Vagina (tissue), 2 donors: ENCODE measurements around the gene TMEM145.
"Not testable (repeated sequence)": the region's sequence is repeated elsewhere in the genome, so short reads cannot be mapped to it uniquely, and the experiment has no call there.

Source experiments
- POLR2A ChIP-seq, 2 donors: fragments of 450-650 bp; IDR thresholded peaks; one replicate each; pipeline ENCODE4 v1.6.1; 2017; ENCODE audit warnings: antibody characterized with exemption in 2 of 2, mild to moderate bottlenecking in 2 of 2, moderate library complexity in 2 of 2
- POLR2AphosphoS5 ChIP-seq, 2 donors: sonication (generic); formaldehyde crosslinking; IDR thresholded peaks; one replicate each; pipeline ENCODE4 v1.9.0; 2017; ENCODE audit warnings: antibody characterized with exemption in 2 of 2, mild to moderate bottlenecking in 2 of 2, low read depth in 1 of 2; ENCODE audit not compliant: insufficient read depth in 1 of 2
- TF ChIP-seq, protein P1 (sequence below), 3 experiments: fragments of 450-650 bp in 2 of 3; fragments of 200-600 bp in 1 of 3; sonication (generic) in 1 of 3; IDR thresholded peaks; one replicate each; pipeline ENCODE4 v1.5.1; 2017 to 2019; ENCODE audit warnings: antibody characterized with exemption in 3 of 3, mild to moderate bottlenecking in 2 of 3, moderate library complexity in 2 of 3

DNA sequence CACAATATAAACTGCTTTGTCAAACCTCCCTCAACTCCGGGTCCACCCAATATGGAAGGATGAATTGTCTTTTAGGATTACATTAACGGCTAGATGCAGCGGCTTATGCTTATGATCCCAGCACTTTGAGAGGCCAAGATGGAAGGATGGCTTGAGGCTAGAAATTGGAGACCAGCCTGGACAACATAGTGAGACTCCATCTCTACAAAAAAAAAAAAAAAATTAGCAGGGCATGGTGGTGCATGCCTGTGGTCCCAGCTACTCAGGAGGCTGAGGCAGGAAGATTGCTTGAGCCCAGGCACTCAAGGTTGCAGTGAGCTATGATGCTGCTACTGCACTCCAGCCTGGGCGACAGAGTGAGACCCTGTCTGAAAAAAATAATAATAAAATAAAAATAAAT, 47.0 kb upstream of the TMEM145 start:
- TF ChIP-seq, protein P1, sequence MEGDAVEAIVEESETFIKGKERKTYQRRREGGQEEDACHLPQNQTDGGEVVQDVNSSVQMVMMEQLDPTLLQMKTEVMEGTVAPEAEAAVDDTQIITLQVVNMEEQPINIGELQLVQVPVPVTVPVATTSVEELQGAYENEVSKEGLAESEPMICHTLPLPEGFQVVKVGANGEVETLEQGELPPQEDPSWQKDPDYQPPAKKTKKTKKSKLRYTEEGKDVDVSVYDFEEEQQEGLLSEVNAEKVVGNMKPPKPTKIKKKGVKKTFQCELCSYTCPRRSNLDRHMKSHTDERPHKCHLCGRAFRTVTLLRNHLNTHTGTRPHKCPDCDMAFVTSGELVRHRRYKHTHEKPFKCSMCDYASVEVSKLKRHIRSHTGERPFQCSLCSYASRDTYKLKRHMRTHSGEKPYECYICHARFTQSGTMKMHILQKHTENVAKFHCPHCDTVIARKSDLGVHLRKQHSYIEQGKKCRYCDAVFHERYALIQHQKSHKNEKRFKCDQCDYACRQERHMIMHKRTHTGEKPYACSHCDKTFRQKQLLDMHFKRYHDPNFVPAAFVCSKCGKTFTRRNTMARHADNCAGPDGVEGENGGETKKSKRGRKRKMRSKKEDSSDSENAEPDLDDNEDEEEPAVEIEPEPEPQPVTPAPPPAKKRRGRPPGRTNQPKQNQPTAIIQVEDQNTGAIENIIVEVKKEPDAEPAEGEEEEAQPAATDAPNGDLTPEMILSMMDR (IDR thresholded peaks at IDR 0.05) = not testable (repeated sequence)
- not testable (repeated sequence) for TF ChIP-seq POLR2AphosphoS5 (IDR thresholded peaks at IDR 0.05; ENCODE audit: insufficient read depth in 1 of 2, low read depth in 1 of 2); POLR2A (IDR thresholded peaks at IDR 0.05)
